HepG2 (cell line): ENCODE measurements around the gene SLC2A5. TPM values are rescaled to one million over a fixed set of nuclear protein-coding genes. Genes with fewer than 3 reads are reported as not detected.
A peak's percentile ranks its signal among the peaks of the same experiment; 100 is the strongest.

ENCODE experiments used
- ATF1 ChIP-seq: IDR thresholded peaks from 2 replicates; pipeline ENCODE4 v1.6.1; 2016; ENCODE audit warnings: mild to moderate bottlenecking, control low read depth
- CEBPB ChIP-seq: IDR thresholded peaks from 2 replicates; pipeline ENCODE4 v1.6.1; 2011; ENCODE audit warnings: low read depth, low read length, improper control_type of control experiment, borderline replicate concordance
- CHD4 ChIP-seq: fragments of 200-600 bp; sonication (generic); IDR thresholded peaks from 2 replicates; pipeline ENCODE4 v1.7.0; 2017; ENCODE audit warnings: mild to moderate bottlenecking, low read length, borderline replicate concordance
- HDAC1 ChIP-seq: sonication (generic); formaldehyde crosslinking; IDR thresholded peaks from 2 replicates; pipeline ENCODE4 v1.5.1; 2020; ENCODE audit warnings: mild to moderate bottlenecking, missing genetic modification reagents
- KDM5A ChIP-seq: fragments of 200-600 bp; sonication (generic); IDR thresholded peaks from 2 replicates; pipeline ENCODE4 v1.7.0; 2018; ENCODE audit warnings: antibody characterized with exemption, mild to moderate bottlenecking, low read length, borderline replicate concordance
- MATR3 ChIP-seq: sonication (generic); formaldehyde crosslinking; IDR thresholded peaks from 2 replicates; pipeline ENCODE4 v1.4.0; 2020; ENCODE audit warnings: missing genetic modification reagents
- MLLT10 ChIP-seq: sonication (generic); formaldehyde crosslinking; IDR thresholded peaks from 2 replicates; pipeline ENCODE4 v1.4.0; 2020; ENCODE audit warnings: missing genetic modification reagents
- MLXIP ChIP-seq: sonication (generic); formaldehyde crosslinking; IDR thresholded peaks from 2 replicates; pipeline ENCODE4 v1.9.0; 2021; ENCODE audit warnings: missing genetic modification reagents, borderline replicate concordance
- NFKB2 ChIP-seq: sonication (generic); formaldehyde crosslinking; IDR thresholded peaks from 2 replicates; pipeline ENCODE4 v1.4.0; 2020; ENCODE audit warnings: missing genetic modification reagents, borderline replicate concordance
- NPAS2 ChIP-seq: sonication (generic); formaldehyde crosslinking; IDR thresholded peaks from 2 replicates; pipeline ENCODE4 v1.8.0; 2022; ENCODE audit warnings: mild to moderate bottlenecking, missing genetic modification reagents, borderline replicate concordance
- PCBP1 ChIP-seq: fragments of 200-400 bp; formaldehyde crosslinking; IDR thresholded peaks from 2 replicates; pipeline ENCODE4 v1.6.1; 2017; ENCODE audit warnings: mild to moderate bottlenecking, low read depth, low read length, borderline replicate concordance
- PHF8 ChIP-seq: sonication (generic); formaldehyde crosslinking; IDR thresholded peaks from 2 replicates; pipeline ENCODE4 v1.5.0; 2020; ENCODE audit warnings: missing genetic modification reagents
- SP4 ChIP-seq: sonication (generic); formaldehyde crosslinking; IDR thresholded peaks from 2 replicates; pipeline ENCODE4 v1.8.1; 2023; ENCODE audit warnings: mild to moderate bottlenecking, missing genetic modification reagents
- ZBTB7B ChIP-seq: sonication (generic); formaldehyde crosslinking; IDR thresholded peaks from 2 replicates; pipeline ENCODE4 v1.4.0; 2020; ENCODE audit warnings: missing genetic modification reagents
- ZNF136 ChIP-seq: sonication (generic); formaldehyde crosslinking; IDR thresholded peaks from 2 replicates; pipeline ENCODE4 v1.8.1; 2022; ENCODE audit warnings: low read depth, mild to moderate bottlenecking, moderate library complexity, missing genetic modification reagents
- ZNF260 ChIP-seq: sonication (generic); formaldehyde crosslinking; IDR thresholded peaks from 2 replicates; pipeline ENCODE4 v1.4.0; 2020; ENCODE audit warnings: missing genetic modification reagents, low read depth, mild to moderate bottlenecking, borderline replicate concordance
- ZNF276 ChIP-seq: sonication (generic); formaldehyde crosslinking; IDR thresholded peaks from 2 replicates; pipeline ENCODE4 v1.4.0; 2020; ENCODE audit warnings: mild to moderate bottlenecking, low read depth, missing genetic modification reagents
- ZNF644 ChIP-seq: IDR thresholded peaks from 2 replicates; pipeline ENCODE4 v1.6.1; 2016; ENCODE audit warnings: low read depth
- ZNF646 ChIP-seq: sonication (generic); formaldehyde crosslinking; IDR thresholded peaks from 2 replicates; pipeline ENCODE4 v1.9.0; 2021; ENCODE audit warnings: mild to moderate bottlenecking, missing genetic modification reagents
- ZNF792 ChIP-seq: IDR thresholded peaks from 2 replicates; pipeline ENCODE4 v1.6.1; 2016
- polyA plus RNA-seq, 8 experiments: library from polyadenylated mRNA; depleted of rRNA in 3 of 8; stranded (reverse) in 7 of 8; unstranded in 1 of 8; fragments of >200 nt; fragmentation: Illumina TruSeq in 4 of 8; extraction: Trizol in 4 of 8; gene quantifications; 2 replicates each; pipeline versions ENCODE4 v1.2.1 to v1.2.3, GENCODE V29; 2011 to 2016; ENCODE audit warnings: low read depth in 4 of 8, missing spikeins in 1 of 8, mixed read lengths in 1 of 8; ENCODE audit not compliant: insufficient read depth in 1 of 8
- total RNA-seq, 5 experiments: library from RNA; depleted of rRNA; stranded (reverse); fragments of >200 nt; fragmentation: Illumina TruSeq; extraction: Trizol; gene quantifications; 2 replicates each; pipeline ENCODE4 v1.2.3, GENCODE V29; 2016; ENCODE audit warnings: low read depth in 1 of 5

SLC2A5 gene
- total and polyA plus RNA-seq, 2 of the 13 experiments (the other 11 are each of a cell fraction or from before 2014, with no cell fraction given) = 0.04 to 0.54 TPM

DNA sequence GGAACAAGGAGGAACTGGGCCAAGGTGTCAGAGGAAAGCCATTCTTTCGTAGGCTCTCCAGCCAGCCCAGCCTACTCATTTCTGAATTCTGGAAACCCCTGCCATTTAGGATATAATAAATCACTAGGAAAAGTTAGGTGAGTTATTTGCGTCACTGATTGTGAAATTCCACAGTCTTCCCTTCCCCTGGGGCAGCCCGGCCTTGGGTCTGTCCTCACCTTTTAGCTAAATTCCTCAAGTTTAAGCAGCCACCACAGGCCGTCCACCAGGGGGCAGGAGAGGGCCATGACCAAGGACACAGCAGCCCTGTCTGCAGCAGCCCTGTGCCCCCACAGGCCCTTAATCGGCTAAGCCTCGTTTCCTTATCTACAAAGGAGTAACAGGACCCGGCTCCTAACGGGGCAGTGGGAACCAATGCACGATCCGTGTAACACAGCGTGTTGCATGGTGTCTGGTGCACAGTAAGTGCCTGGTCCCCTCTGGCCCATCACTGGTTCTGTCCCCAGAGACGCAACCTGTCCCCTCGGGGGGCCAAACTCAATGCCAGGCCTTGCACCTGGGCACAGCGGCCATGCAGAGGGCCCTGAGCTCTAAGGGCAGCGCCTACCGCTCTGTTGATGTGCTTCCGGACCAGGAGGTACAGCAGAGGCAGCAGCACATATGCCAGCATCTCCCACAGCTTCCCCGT, 41.4 kb upstream of the SLC2A5 start (continued):
- TF ChIP-seq PHF8 (CRISPR knock-in tag) (peak; percentile 28; the same call in 1 of the 2 replicates), ZNF644 (no peak), KDM5A (no peak), ZNF646 (CRISPR knock-in tag) (no peak), ZNF792 (CRISPR knock-in tag) (no peak), ZNF136 (no peak), MLXIP (CRISPR knock-in tag) (no peak), NPAS2 (no peak), CHD4 (no peak), MLLT10 (CRISPR knock-in tag) (no peak), ZBTB7B (CRISPR knock-in tag) (peak; percentile 44; the same call in 1 of the 2 replicates), PCBP1 (no peak), ATF1 (no peak), SP4 (CRISPR knock-in tag) (no peak), ZNF260 (CRISPR knock-in tag) (no peak), HDAC1 (CRISPR knock-in tag) (no peak), NFKB2 (CRISPR knock-in tag) (no peak), ZNF276 (0 out of 2 replicates have a peak, but pooled peaks have one; percentile 33), MATR3 (CRISPR knock-in tag) (no peak), CEBPB (peak; percentile 84)
